Superior temporal gyrus (tissue), 1 donor: ENCODE results near the gene FANCB.
A peak's percentile ranks its signal among the peaks of the same experiment; 100 is the strongest.

Experiments
- DNase-seq: peaks from one replicate; pipeline ENCODE4 v3.0.0-alpha.2; 2016; ENCODE audit errors: extremely low spot score

Gene FANCB

GRCh38 chrX:14872851-14873675 is at the start of gene FANCB, which contains the start of gene MOSPD2:
Gene FANCB, minus strand, starts transcription at chrX:14873069. Its CDS starts 7,559 bp downstream, at chrX:14865510.
Gene MOSPD2, plus strand, starts transcription at chrX:14873421. Its CDS starts 108 bp downstream, at chrX:14873529.
- DNase-seq: peak; percentile 87

- no peak for DNase-seq
These were observed 49.6 kb upstream of the FANCB start for GRCh38 chrX:14922437-14922836.

- no peak for DNase-seq
These were observed 47.3 kb upstream of the FANCB start for GRCh38 chrX:14920196-14920595.

- DNase-seq: no peak
These were observed 46.5 kb upstream of the FANCB start for GRCh38 chrX:14919407-14919806.

- DNase-seq: no peak
These were observed 43.3 kb upstream of the FANCB start for GRCh38 chrX:14916017-14916674.

- DNase-seq: no peak
These were observed 42.7 kb upstream of the FANCB start for GRCh38 chrX:14915596-14915995.

GRCh38 chrX:14913241-14913640 is 40.4 kb upstream of the FANCB start:
- no peak for DNase-seq

GRCh38 chrX:14903891-14904290 is 31.0 kb upstream of the FANCB start:
- DNase-seq: no peak

GRCh38 chrX:14902537-14902936 is 29.7 kb upstream of the FANCB start:
- peak; percentile 45 for DNase-seq

GRCh38 chrX:14899607-14900006 is 26.7 kb upstream of the FANCB start:
- DNase-seq: no peak

GRCh38 chrX:14897042-14897441 is 24.2 kb upstream of the FANCB start:
- no peak for DNase-seq

- DNase-seq: no peak
These were observed 23.4 kb upstream of the FANCB start for GRCh38 chrX:14896273-14896672.

- DNase-seq: no peak
These were observed 13.4 kb upstream of the FANCB start for GRCh38 chrX:14886252-14886651.

- DNase-seq: no peak
These were observed 11.8 kb upstream of the FANCB start for GRCh38 chrX:14884714-14885113.

- no peak for DNase-seq
These were observed 11.0 kb upstream of the FANCB start for GRCh38 chrX:14883826-14884225.

GRCh38 chrX:14875624-14876023 is 2.8 kb upstream of the FANCB start:
- DNase-seq: no peak

- no peak for DNase-seq
These were observed 794 bp upstream of the FANCB start for GRCh38 chrX:14873676-14874049.

- no peak for DNase-seq
These were observed 514 bp downstream of the FANCB start for GRCh38 chrX:14872355-14872754.

- no peak for DNase-seq
These were observed 1.1 kb downstream of the FANCB start for GRCh38 chrX:14871767-14872166.

GRCh38 chrX:14865201-14865600 is 7.7 kb downstream of the FANCB start:
- peak; percentile 68 for DNase-seq

GRCh38 chrX:14864631-14865030 is 8.2 kb downstream of the FANCB start:
- DNase-seq: peak; percentile 17

GRCh38 chrX:14851526-14851925 is 21.3 kb downstream of the FANCB start:
- DNase-seq: no peak

GRCh38 chrX:14843666-14844065 is 29.2 kb downstream of the FANCB start:
- DNase-seq: no peak
